Measurements from ENCODE around the gene FAM83D.

- TF ChIP-seq, protein P1, sequence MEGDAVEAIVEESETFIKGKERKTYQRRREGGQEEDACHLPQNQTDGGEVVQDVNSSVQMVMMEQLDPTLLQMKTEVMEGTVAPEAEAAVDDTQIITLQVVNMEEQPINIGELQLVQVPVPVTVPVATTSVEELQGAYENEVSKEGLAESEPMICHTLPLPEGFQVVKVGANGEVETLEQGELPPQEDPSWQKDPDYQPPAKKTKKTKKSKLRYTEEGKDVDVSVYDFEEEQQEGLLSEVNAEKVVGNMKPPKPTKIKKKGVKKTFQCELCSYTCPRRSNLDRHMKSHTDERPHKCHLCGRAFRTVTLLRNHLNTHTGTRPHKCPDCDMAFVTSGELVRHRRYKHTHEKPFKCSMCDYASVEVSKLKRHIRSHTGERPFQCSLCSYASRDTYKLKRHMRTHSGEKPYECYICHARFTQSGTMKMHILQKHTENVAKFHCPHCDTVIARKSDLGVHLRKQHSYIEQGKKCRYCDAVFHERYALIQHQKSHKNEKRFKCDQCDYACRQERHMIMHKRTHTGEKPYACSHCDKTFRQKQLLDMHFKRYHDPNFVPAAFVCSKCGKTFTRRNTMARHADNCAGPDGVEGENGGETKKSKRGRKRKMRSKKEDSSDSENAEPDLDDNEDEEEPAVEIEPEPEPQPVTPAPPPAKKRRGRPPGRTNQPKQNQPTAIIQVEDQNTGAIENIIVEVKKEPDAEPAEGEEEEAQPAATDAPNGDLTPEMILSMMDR (IDR thresholded peaks at IDR 0.05) = no peak
- peak in 1 of 2 donors; percentile 12 for TF ChIP-seq POLR2AphosphoS5 (IDR thresholded peaks at IDR 0.05; ENCODE audit: insufficient read depth in 1 of 2, low read depth in 1 of 2)
- no peak for TF ChIP-seq POLR2A (IDR thresholded peaks at IDR 0.05)
These were observed 9.8 kb downstream of the FAM83D start for GRCh38 chr20:38935967-38936407.

Data from vagina (tissue), 2 donors.